Measurements from ENCODE around the gene TRAF6. TPM values are rescaled to one million over a fixed set of nuclear protein-coding genes. Genes with fewer than 3 reads are reported as not detected.
"Not testable (repeated sequence)": the region's sequence is repeated elsewhere in the genome, so short reads cannot be mapped to it uniquely, and the experiment has no call there.

The TRAF6 gene, protein sequence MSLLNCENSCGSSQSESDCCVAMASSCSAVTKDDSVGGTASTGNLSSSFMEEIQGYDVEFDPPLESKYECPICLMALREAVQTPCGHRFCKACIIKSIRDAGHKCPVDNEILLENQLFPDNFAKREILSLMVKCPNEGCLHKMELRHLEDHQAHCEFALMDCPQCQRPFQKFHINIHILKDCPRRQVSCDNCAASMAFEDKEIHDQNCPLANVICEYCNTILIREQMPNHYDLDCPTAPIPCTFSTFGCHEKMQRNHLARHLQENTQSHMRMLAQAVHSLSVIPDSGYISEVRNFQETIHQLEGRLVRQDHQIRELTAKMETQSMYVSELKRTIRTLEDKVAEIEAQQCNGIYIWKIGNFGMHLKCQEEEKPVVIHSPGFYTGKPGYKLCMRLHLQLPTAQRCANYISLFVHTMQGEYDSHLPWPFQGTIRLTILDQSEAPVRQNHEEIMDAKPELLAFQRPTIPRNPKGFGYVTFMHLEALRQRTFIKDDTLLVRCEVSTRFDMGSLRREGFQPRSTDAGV
- polyA plus RNA-seq, result 10 to 100 TPM; 11.3 to 20.0 (median 13.1) TPM

GRCh38 chr11:36509694-36510593, at the start of gene TRAF6:
TRAF6 (minus strand) TSS chr11:36510272; CDS start chr11:36501515, 8,757 bp downstream.
- Mint-ChIP-seq H3K4me3 (peak within 1 kb of the TSS; percentile 97 to 98 (median 97)), H3K4me1 (peaks cover 33 to 44% of the 10 kb centered on the region in 2 donors), H3K36me3 (peaks cover 0 to 3% (median 0%) of the 10 kb centered on the region in 3 donors), H3K27ac (peak within 1 kb of the TSS; percentile 52 to 97 (median 94)), H3K9me3 (no peaks in the 10 kb centered on the region), H3K27me3 (ENCODE audit: low read depth in 3 of 3) (peaks cover 5 to 10% (median 8%) of the 10 kb centered on the region in 3 donors)
- DNase-seq, result peak; percentile 85 to 89 (median 89)

- no peaks in the 10 kb centered on the region for H3K36me3 Mint-ChIP-seq
- H3K4me1 Mint-ChIP-seq, result peaks cover 37 to 41% of the 10 kb centered on the region in 2 donors
- peak overlapping the region; percentile 68 to 94 (median 90) for H3K27ac Mint-ChIP-seq
- DNase-seq, result peak; percentile 66 to 71 (median 68)
- H3K27me3 Mint-ChIP-seq (ENCODE audit: low read depth in 3 of 3), result peaks cover 1 to 3% (median 2%) of the 10 kb centered on the region in 3 donors
- H3K4me3 Mint-ChIP-seq, result peak overlapping the region; percentile 74 to 84 (median 81)
- peaks cover 0 to 3% (median 0%) of the 10 kb centered on the region in 6 donors for H3K9me3 Mint-ChIP-seq
These were observed 48.7 kb upstream of the TRAF6 start for GRCh38 chr11:36558571-36559413.

GRCh38 chr11:36557991-36558390, 47.9 kb upstream of the TRAF6 start:
- no peak for DNase-seq
- H3K9me3 Mint-ChIP-seq, result peaks cover 0 to 3% (median 0%) of the 10 kb centered on the region in 6 donors
- H3K27me3 Mint-ChIP-seq (ENCODE audit: low read depth in 3 of 3), result peaks cover 1 to 3% (median 2%) of the 10 kb centered on the region in 3 donors
- peak overlapping the region; percentile 68 to 94 (median 90) for H3K27ac Mint-ChIP-seq
- H3K4me3 Mint-ChIP-seq, result peak overlapping the region; percentile 74 to 84 (median 81)
- H3K36me3 Mint-ChIP-seq, result no peaks in the 10 kb centered on the region
- H3K4me1 Mint-ChIP-seq, result peaks cover 37 to 41% of the 10 kb centered on the region in 2 donors

- H3K27ac Mint-ChIP-seq, result peak overlapping the region; percentile 36 to 91 (median 83)
- peaks cover 37 to 41% of the 10 kb centered on the region in 2 donors for H3K4me1 Mint-ChIP-seq
- DNase-seq; H3K9me3 Mint-ChIP-seq; H3K36me3 Mint-ChIP-seq; H3K27me3 Mint-ChIP-seq (ENCODE audit: low read depth in 3 of 3): not testable (repeated sequence)
- peak overlapping the region in 1 of 5 donors; percentile 84 for H3K4me3 Mint-ChIP-seq
These were observed 47.3 kb upstream of the TRAF6 start for GRCh38 chr11:36557390-36557789.

- peak in 1 of 3 donors; percentile 13 for DNase-seq
- Mint-ChIP-seq H3K27me3 (ENCODE audit: low read depth in 3 of 3) (peaks cover 0 to 3% (median 0%) of the 10 kb centered on the region in 3 donors), H3K27ac (peak overlapping the region in 5 of 6 donors; percentile 29 to 68 (median 65)), H3K4me1 (peaks cover 24 to 29% of the 10 kb centered on the region in 2 donors), H3K4me3 (peak overlapping the region; percentile 31 to 65 (median 57)), H3K36me3 (peaks cover 0 to 12% (median 5%) of the 10 kb centered on the region in 3 donors), H3K9me3 (no peaks in the 10 kb centered on the region)
These were observed 40.5 kb upstream of the TRAF6 start for GRCh38 chr11:36550385-36551115.

- peak; percentile 18 to 31 (median 21) for DNase-seq
- H3K27me3 Mint-ChIP-seq (ENCODE audit: low read depth in 3 of 3), result peaks cover 3 to 11% (median 6%) of the 10 kb centered on the region in 3 donors
These were observed 30.9 kb upstream of the TRAF6 start for GRCh38 chr11:36540998-36541397.

DNA sequence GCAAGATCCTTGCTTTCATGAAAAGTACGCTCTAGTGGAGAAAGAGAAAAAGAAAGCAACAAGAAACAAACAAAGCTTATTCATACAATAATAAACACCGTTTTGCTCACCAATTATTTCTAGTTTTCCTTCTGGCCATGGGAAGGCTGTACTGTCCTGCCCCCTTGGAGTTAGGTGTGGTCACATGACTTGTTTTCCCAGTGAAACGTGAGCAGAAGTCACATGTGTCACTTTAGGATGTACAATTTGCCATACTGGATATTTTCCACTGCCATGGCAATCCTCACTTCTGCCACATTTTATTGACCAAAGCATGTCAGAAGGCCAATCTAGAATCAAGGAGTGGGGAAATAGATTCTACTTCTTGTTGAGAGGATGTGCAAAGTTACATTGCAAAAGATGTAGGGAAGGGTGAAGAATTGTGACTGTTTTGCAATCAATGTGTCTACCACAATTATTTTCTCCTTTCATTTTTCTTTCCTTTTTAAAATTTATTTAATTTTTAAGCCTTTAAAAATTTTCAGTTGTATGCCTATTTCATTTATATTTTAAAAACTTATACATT, 24.3 kb upstream of the TRAF6 start:
- no peak for DNase-seq
- H3K36me3 Mint-ChIP-seq, result no peaks in the 10 kb centered on the region
- H3K4me1 Mint-ChIP-seq, result peaks cover 0 to 7% of the 10 kb centered on the region in 2 donors
- no peaks in the 10 kb centered on the region for H3K9me3 Mint-ChIP-seq
- no peak overlapping the region for H3K4me3 Mint-ChIP-seq
- H3K27me3 Mint-ChIP-seq (ENCODE audit: low read depth in 3 of 3), result peaks cover 1 to 2% (median 2%) of the 10 kb centered on the region in 3 donors
- H3K27ac Mint-ChIP-seq, result no peak overlapping the region

More at GRCh38 chr11:36540998-36541397, 30.9 kb upstream of the TRAF6 start:
- H3K4me3 Mint-ChIP-seq, result no peak overlapping the region
- H3K27ac Mint-ChIP-seq, result peak overlapping the region in 1 of 6 donors; percentile 36
- no peaks in the 10 kb centered on the region for H3K36me3 Mint-ChIP-seq
- H3K9me3 Mint-ChIP-seq, result no peaks in the 10 kb centered on the region
- peaks cover 0 to 9% of the 10 kb centered on the region in 2 donors for H3K4me1 Mint-ChIP-seq

GRCh38 chr11:36532941-36533601, 23.0 kb upstream of the TRAF6 start:
- peaks cover 0 to 1% (median 0%) of the 10 kb centered on the region in 6 donors for H3K9me3 Mint-ChIP-seq
- no peak for DNase-seq
- no peak overlapping the region for H3K4me3 Mint-ChIP-seq
- H3K4me1 Mint-ChIP-seq, result peaks cover 0 to 7% of the 10 kb centered on the region in 2 donors
- no peaks in the 10 kb centered on the region for H3K36me3 Mint-ChIP-seq
- H3K27me3 Mint-ChIP-seq (ENCODE audit: low read depth in 3 of 3), result peaks cover 2 to 8% (median 3%) of the 10 kb centered on the region in 3 donors
- H3K27ac Mint-ChIP-seq, result no peak overlapping the region

DNA sequence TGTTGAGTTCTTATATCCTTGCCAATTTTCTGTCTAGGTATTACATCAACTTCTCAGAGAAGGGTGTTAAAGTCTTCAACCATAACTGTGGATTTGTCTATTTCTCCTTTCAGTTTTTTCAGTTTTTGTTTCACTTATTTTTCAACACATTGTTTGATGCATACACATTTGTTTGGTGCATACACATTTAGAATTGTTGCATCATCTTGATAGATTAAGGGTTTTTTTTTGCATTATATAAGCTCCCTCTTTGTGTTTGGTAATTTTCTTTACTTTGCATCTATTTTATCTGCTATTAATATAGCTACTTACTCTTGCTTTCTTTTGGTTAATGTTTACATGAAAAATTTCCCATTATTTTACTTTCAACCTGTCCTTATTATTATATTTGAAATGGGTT, 20.8 kb upstream of the TRAF6 start:
- H3K4me1 Mint-ChIP-seq, result peaks cover 0 to 7% of the 10 kb centered on the region in 2 donors
- DNase-seq, result no peak
- H3K27me3 Mint-ChIP-seq (ENCODE audit: low read depth in 3 of 3), result peaks cover 1 to 20% (median 7%) of the 10 kb centered on the region in 3 donors
- no peak overlapping the region for H3K27ac Mint-ChIP-seq
- H3K9me3 Mint-ChIP-seq, result peaks cover 0 to 1% (median 0%) of the 10 kb centered on the region in 6 donors
- no peaks in the 10 kb centered on the region for H3K36me3 Mint-ChIP-seq
- no peak overlapping the region for H3K4me3 Mint-ChIP-seq

DNA sequence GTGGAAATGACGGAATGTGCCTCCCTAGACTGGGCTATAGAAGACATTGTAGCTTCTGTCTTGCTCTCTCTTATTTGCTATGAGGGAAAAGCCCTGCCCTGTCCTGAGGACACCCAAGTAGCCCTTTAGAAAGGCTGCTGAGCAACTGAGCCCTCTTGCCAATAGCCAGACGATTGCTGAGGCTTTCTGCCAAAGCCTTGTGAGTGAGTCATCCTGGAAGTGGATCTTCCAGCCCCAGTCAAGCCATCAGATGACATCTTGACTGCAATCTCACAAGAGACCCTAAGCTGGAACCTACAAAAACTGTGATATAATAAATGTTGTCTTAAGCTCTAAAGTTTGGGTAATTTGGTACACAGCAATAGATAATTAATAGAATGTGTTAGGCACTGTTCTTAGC, 3.9 kb upstream of the TRAF6 start:
- H3K9me3 Mint-ChIP-seq, result no peaks in the 10 kb centered on the region
- H3K27me3 Mint-ChIP-seq (ENCODE audit: low read depth in 3 of 3), result peaks cover 6 to 14% (median 11%) of the 10 kb centered on the region in 3 donors
- H3K36me3 Mint-ChIP-seq, result peaks cover 0 to 5% (median 0%) of the 10 kb centered on the region in 3 donors
- H3K4me3 Mint-ChIP-seq, result no peak overlapping the region
- no peak for DNase-seq
- H3K27ac Mint-ChIP-seq, result no peak overlapping the region
- H3K4me1 Mint-ChIP-seq, result peaks cover 14 to 18% of the 10 kb centered on the region in 2 donors

GRCh38 chr11:36512016-36512415, 1.9 kb upstream of the TRAF6 start:
- Mint-ChIP-seq H3K27me3 (ENCODE audit: low read depth in 3 of 3) (peaks cover 8 to 11% (median 10%) of the 10 kb centered on the region in 3 donors), H3K36me3 (peaks cover 0 to 3% (median 0%) of the 10 kb centered on the region in 3 donors), H3K4me3 (no peak overlapping the region), H3K4me1 (peaks cover 25 to 30% of the 10 kb centered on the region in 2 donors), H3K27ac (no peak overlapping the region), H3K9me3 (no peaks in the 10 kb centered on the region)
- DNase-seq, result no peak
